Skeletal muscle tissue (tissue), 4 donors: ENCODE data around the gene PRDM16. TPM values are rescaled to one million over a fixed set of nuclear protein-coding genes. Genes with fewer than 3 reads are reported as not detected.
A peak's percentile ranks its signal among the peaks of the same experiment; 100 is the strongest.

ENCODE experiments used
- H3K27ac ChIP-seq: one replicate; pipeline ENCODE4 v1.7.0; 2013; ENCODE audit warnings: mild to moderate bottlenecking, low read depth, low read length, inconsistent platforms
- H3K27me3 ChIP-seq, 3 donors: one replicate each; pipeline ENCODE4 v1.7.0; 2013; ENCODE audit warnings: low read length in 3 of 3; ENCODE audit not compliant: control insufficient read depth in 3 of 3, insufficient read depth in 3 of 3
- H3K36me3 ChIP-seq, 3 donors: one replicate each; pipeline ENCODE4 v1.7.0; 2013; ENCODE audit warnings: low read length in 3 of 3; ENCODE audit not compliant: control insufficient read depth in 3 of 3, insufficient read depth in 3 of 3
- H3K4me1 ChIP-seq, 3 donors: one replicate each; pipeline ENCODE4 v1.7.0; 2013; ENCODE audit warnings: low read length in 3 of 3, mild to moderate bottlenecking in 3 of 3; ENCODE audit not compliant: control insufficient read depth in 3 of 3, insufficient read depth in 3 of 3
- H3K4me3 ChIP-seq, 3 donors: one replicate each; pipeline ENCODE4 v1.7.0; 2013; ENCODE audit warnings: low read length in 3 of 3
- H3K9ac ChIP-seq, 3 donors: one replicate each; pipeline ENCODE4 v1.7.0; 2013; ENCODE audit warnings: low read length in 3 of 3, mild to moderate bottlenecking in 3 of 3, moderate library complexity in 2 of 3, low read depth in 1 of 3
- H3K9me3 ChIP-seq, 3 donors: one replicate each; pipeline ENCODE4 v1.7.0; 2013; ENCODE audit warnings: low read length in 3 of 3; ENCODE audit not compliant: control insufficient read depth in 3 of 3
- total RNA-seq: library from RNA; depleted of rRNA; stranded (reverse); fragments of >200 nt; gene quantifications from one replicate; pipeline ENCODE4 v1.2.3, GENCODE V29; 2014
- donor health status: Osteomylitis.

The PRDM16 gene
- total RNA-seq, 1 donor from 2014 or later, result 4.7 TPM

DNA sequence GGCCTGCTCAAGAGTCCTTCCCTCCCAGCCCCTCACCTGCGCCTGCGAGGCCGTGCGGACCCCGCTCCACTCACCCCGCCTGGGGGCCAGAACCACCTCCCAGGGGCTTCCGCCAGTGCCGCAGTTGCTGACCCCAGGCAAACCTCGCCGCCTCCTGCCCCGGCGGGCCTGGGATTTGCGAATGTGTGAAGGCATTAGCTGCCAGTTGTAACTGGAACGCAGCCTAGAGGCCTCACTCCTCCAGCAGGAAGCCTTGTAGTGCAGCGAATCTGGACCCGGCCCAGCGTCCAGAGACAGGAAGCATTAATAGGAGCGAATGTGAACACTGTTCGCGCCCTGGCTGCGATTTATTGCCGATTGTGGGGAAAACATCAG, 244.6 kb downstream of the PRDM16 start:
- Histone ChIP-seq H3K27ac (peak overlapping the region; percentile 89), H3K9me3 (no peaks in the 10 kb centered on the region), H3K4me1 (peaks cover 17 to 24% (median 21%) of the 10 kb centered on the region in 3 donors), H3K27me3 (peaks cover 22 to 50% (median 34%) of the 10 kb centered on the region in 3 donors), H3K36me3 (no peaks in the 10 kb centered on the region), H3K4me3 (peak overlapping the region in 2 of 3 donors; percentile 21 to 35), H3K9ac (peak overlapping the region; percentile 21 to 73 (median 48))

DNA sequence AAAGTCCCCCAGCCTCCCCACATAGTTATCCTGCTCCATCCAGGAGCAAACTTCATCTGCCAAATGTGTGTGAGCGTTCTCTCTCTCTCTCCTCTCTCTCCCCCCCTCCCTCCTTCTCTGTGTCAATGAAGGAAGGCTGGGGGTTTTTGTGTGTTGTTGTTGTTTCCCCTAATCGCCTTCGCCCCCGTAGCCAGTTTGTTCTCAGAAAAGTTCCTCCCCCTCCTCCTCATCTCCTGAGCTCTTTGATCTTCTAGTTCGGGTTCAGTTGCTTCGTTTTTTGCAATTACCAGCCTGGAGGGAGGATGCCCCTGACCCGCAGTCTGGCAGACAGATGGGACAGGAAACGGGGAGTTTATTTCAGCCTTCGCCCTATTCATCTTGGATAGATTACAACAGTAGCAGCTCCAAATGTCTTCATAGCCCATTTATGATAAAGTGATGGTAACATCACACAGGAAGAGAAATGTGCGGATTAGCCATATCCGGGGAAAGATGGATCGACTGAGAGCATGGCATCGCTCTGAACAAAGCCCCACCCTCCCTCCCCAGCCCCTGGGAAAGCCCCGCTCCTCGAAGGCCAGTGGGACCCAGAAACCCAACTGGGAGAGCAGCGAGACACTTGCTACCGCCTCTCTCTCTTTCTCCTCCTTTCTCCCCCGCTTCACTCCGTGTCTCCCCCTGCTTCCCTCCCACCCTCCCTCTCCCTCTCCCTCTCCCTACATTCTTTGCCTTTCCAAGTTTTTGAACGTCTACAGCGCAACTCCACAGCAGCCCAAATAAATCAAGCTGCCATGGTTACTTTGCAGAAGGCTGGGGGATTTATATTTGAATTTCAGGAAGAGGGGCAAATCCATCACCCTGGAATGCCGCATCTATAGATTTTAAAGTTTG, 245.7 kb downstream of the PRDM16 start:
- peak overlapping the region; percentile 89 for H3K27ac ChIP-seq
- H3K9ac ChIP-seq, result peak overlapping the region in 1 of 3 donors; percentile 73
- no peak overlapping the region for H3K4me3 ChIP-seq
- H3K4me1 ChIP-seq, result peaks cover 17 to 24% (median 21%) of the 10 kb centered on the region in 3 donors
- H3K36me3 ChIP-seq, result no peaks in the 10 kb centered on the region
- H3K9me3 ChIP-seq, result no peaks in the 10 kb centered on the region
- peaks cover 22 to 47% (median 24%) of the 10 kb centered on the region in 3 donors for H3K27me3 ChIP-seq

DNA sequence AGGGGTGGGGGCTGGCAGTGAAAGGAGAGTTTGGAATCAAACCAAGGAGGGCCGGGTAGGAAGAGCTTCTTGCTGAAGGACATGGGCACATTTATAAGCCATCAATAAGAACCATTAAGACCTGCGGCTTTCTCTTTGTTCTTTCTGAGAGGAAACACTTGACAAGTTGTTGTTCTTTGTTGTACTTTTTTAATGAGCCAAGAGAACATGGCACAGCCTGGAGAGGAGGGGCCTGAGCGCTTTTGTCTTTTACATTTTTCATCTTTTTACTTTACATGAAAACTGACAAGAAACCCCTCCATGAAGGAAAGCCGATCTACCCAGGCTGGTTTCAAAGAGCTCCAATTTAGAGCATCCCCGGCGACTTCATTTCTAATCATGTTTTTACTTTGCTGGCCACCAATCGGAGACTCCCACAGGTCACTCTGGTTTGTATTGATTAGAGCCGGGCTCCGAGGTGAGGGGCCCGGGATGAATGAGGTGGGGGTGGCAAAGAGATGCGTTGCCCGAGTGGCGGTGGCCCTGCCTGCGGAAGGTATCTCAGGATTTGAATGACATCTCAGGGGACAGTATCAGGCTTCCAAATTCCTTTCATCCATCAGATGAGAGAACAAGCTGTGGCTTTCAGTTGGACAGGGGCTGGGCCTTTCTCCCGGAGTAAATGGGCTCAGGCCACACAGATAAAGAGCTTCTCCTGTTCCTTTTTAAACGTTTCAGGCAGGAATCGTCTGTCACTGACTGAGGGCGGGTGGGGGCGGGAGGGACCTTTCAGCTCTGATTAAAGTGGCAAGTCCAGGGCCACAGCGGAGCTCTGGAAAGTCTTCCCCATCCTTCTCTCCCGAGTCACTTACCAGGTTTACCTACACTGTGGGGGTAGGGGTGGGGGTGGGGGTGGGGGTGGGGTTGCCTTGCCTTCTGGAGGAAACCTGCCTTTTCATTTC, 246.7 kb downstream of the PRDM16 start:
- H3K27ac ChIP-seq, result no peak overlapping the region
- peaks cover 21 to 26% (median 22%) of the 10 kb centered on the region in 3 donors for H3K4me1 ChIP-seq
- no peaks in the 10 kb centered on the region for H3K36me3 ChIP-seq
- no peaks in the 10 kb centered on the region for H3K9me3 ChIP-seq
- H3K9ac ChIP-seq, result no peak overlapping the region
- no peak overlapping the region for H3K4me3 ChIP-seq
- peaks cover 19 to 47% (median 23%) of the 10 kb centered on the region in 3 donors for H3K27me3 ChIP-seq

DNA sequence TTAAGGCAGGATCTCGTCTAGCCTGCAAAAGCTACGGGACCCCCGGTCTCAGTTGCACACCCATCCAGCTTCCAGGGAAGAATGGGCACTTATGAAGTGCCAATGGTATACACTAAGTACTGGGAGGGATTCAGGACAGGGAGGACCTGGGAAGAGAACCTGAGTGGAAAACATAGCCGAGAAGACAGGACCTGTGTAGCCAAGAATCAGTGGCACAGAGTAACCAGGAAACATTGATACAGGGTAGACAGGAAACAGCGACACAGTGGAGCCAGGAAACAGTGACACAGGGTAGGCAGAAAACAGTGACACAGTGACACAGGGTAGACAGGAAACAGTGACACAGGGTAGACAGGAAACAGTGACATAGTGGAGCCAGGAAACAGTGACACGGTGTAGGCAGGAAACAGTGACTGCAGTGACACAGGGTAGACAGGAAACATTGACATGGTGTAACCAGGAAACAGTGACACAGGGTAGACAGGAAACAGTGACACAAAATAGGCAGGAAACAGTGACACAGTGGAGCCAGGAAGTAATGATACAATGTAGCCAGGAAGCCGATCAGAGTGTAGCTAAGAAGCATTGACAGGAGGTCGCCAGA, 247.4 kb downstream of the PRDM16 start:
- Histone ChIP-seq H3K9ac (no peak overlapping the region), H3K36me3 (no peaks in the 10 kb centered on the region), H3K27me3 (peaks cover 18 to 53% (median 30%) of the 10 kb centered on the region in 3 donors), H3K27ac (no peak overlapping the region), H3K4me3 (no peak overlapping the region), H3K4me1 (peaks cover 21 to 29% (median 22%) of the 10 kb centered on the region in 3 donors), H3K9me3 (no peaks in the 10 kb centered on the region)

DNA sequence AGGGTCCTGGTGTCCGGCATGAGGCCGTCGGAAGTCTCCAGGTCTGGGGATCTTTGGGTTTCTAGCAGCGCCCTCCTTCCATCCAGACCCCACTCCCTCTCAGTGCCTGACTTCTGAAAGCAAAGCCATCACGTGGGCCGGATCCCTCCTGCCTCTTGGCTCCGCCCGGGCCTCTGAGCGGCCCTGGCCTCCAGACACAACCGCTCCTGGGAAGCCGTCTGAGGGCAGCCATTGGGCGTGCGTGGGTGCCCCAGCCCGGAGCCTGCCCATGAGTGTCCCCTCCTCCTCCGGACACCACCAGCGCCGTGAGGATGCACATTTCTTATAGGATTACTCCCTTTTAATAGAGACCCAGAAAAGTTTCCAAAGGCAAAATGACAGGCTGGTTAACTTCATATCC, 248.5 kb downstream of the PRDM16 start:
- H3K9me3 ChIP-seq, result no peaks in the 10 kb centered on the region
- no peaks in the 10 kb centered on the region for H3K36me3 ChIP-seq
- no peak overlapping the region for H3K27ac ChIP-seq
- no peak overlapping the region for H3K4me3 ChIP-seq
- peaks cover 23 to 51% (median 31%) of the 10 kb centered on the region in 3 donors for H3K27me3 ChIP-seq
- H3K4me1 ChIP-seq, result peaks cover 21 to 29% (median 22%) of the 10 kb centered on the region in 3 donors
- H3K9ac ChIP-seq, result no peak overlapping the region

DNA sequence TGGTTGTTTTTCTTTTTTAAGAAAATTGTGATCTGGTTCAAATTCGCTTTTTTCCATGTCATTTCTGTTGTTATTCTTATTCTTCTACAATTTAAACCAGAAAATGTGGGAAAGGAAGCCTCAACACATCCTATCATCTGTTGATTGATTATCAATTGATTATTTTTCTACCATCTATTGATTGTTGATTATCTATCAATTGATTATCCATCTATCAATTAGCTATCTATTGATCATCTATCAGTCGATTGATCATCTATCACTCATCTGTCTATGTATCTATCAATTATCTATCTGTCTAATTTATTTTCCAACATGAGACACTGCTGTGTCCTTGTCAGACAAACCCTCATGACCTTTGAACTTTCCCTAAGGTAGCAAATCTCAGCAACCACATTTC, 249.3 kb downstream of the PRDM16 start:
- H3K4me3 ChIP-seq, result no peak overlapping the region
- H3K27me3 ChIP-seq, result peaks cover 32 to 54% (median 38%) of the 10 kb centered on the region in 3 donors
- no peak overlapping the region for H3K9ac ChIP-seq
- no peaks in the 10 kb centered on the region for H3K36me3 ChIP-seq
- no peak overlapping the region for H3K27ac ChIP-seq
- H3K9me3 ChIP-seq, result no peaks in the 10 kb centered on the region
- H3K4me1 ChIP-seq, result peaks cover 14 to 23% (median 19%) of the 10 kb centered on the region in 3 donors

DNA sequence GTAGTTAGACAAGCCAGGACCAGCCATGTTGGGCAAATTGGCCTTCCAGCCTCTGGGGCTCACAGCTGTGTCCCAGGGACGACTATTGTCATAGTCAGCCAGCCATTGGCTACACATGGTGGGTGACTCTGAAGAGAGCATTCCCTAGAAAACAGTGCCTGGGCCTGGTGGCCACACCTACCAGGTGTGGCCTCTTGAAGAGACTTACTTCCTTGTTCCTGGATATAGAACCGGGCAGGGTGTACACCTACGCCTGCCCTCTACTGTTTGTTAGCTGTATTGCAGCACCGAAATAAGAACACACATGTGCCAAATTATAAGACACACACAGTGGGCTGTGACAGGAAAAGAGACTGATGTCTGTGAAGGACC, 250.9 kb downstream of the PRDM16 start:
- H3K27me3 ChIP-seq, result peaks cover 30 to 55% (median 35%) of the 10 kb centered on the region in 3 donors

DNA sequence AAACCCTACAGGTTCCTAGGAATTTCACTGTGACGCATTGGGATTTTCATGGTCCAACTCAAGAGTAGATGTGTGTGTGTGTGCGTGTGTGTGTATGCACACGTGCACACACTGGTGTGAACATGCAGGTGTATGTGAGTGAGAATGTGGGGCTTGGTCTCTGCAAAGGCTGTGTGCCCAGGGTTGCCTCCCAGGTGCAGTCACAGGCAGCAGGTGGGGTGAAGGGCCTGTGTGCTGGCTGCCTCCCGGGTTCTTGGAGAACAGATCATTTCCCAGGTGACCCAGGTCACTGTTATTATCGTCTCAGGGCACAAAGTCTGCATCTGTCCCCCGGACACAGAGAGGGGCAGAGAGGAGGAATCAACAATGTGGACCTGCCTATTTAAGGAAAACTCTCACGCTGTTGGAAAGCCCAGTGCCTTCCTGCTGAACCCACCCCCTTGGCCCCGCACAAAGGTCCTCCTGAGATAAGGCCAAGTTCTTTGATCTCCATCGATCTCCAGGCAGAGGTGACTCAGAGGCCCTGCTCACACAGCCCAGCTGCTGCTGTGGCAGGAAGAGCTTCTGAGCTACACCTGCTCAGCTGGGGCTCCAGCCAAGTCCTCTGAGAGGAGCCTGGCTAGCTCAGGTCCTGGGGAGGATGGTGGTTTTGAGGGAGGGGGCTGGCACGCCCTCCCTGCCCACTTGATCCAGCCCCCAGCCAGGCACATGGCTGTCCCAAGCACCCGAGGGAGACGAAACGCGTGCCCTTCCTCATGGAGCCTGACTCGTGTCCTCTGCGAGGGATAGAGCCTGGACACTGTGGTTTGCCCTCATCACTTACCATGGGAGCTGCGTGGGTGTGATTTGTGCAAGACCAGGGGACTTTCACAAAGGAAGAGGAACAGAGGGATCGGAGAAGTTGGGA, 251.5 kb downstream of the PRDM16 start:
- H3K9me3 ChIP-seq, result no peaks in the 10 kb centered on the region
- H3K27me3 ChIP-seq, result peaks cover 30 to 61% (median 38%) of the 10 kb centered on the region in 3 donors
- H3K27ac ChIP-seq, result no peak overlapping the region
- H3K9ac ChIP-seq, result no peak overlapping the region
- H3K4me1 ChIP-seq, result peaks cover 0 to 9% (median 5%) of the 10 kb centered on the region in 3 donors
- H3K4me3 ChIP-seq, result no peak overlapping the region
- no peaks in the 10 kb centered on the region for H3K36me3 ChIP-seq

More for the DNA sequence above, 250.9 kb downstream of the PRDM16 start:
- H3K9me3 ChIP-seq, result no peaks in the 10 kb centered on the region
- H3K27ac ChIP-seq, result no peak overlapping the region
- no peak overlapping the region for H3K4me3 ChIP-seq
- no peak overlapping the region for H3K9ac ChIP-seq
- H3K36me3 ChIP-seq, result no peaks in the 10 kb centered on the region
- peaks cover 0 to 9% (median 5%) of the 10 kb centered on the region in 3 donors for H3K4me1 ChIP-seq
